Measurements from ENCODE around the gene C16orf54. TPM values are rescaled to one million over a fixed set of nuclear protein-coding genes. Genes with fewer than 3 reads are reported as not detected.

The C16orf54 gene
- total RNA-seq, 1 experiment from 2014 or later: 0.15 TPM

GRCh38 chr16:29770250-29770929, 24.6 kb upstream of the C16orf54 start:
- RAD21 ChIA-PET (ENCODE audit: low non-redundant PET in 1 of 2, low total read pairs in 2 of 2, uncharacterized antibody in 2 of 2, unreplicated experiment in 2 of 2): no interaction called here
- H3K27ac ChIP-seq (ENCODE audit: low read depth, low read length): no peak overlapping the region
- no TSS peak for BruUV-seq (replicated peaks)
- POLR2A ChIA-PET: no interaction called here
- no peak overlapping the region for H3K4me3 ChIP-seq (replicated peaks in 1 of 2; ENCODE audit: low read depth in 1 of 2, low read length in 2 of 2)
- ATAC-seq (no peak), DNase-seq (ENCODE audit: low read depth, low spot score) (no peak)
- no peaks in the 10 kb centered on the region for H3K9me3 ChIP-seq (ENCODE audit: control insufficient read depth in 1 of 2, insufficient read depth in 1 of 2, low read depth in 1 of 2, low read length in 2 of 2)
- no peaks in the 10 kb centered on the region for H4K20me1 ChIP-seq (ENCODE audit: insufficient read depth)
- intact Hi-C loops (cut with micrococcal nuclease): no loop called here
- TF ChIP-seq SIN3A (IDR thresholded peaks at IDR 0.05; ENCODE audit: low read depth) (no peak), SP1 (IDR thresholded peaks at IDR 0.05; ENCODE audit: low read depth) (no peak), EGR1 (IDR thresholded peaks at IDR 0.05; ENCODE audit: low read depth) (no peak), ZFX (IDR thresholded peaks at IDR 0.05) (no peak), CBX3 (IDR thresholded peaks at IDR 0.05; ENCODE audit: low read depth) (no peak), EZH2phosphoT487 (IDR thresholded peaks at IDR 0.05; ENCODE audit: borderline replicate concordance) (no peak)
- CTCF ChIA-PET: no interaction called here
- no peak overlapping the region for H2AFZ ChIP-seq (ENCODE audit: low read depth, low read length, poor library complexity, severe bottlenecking)
- H3K27me3 ChIP-seq (ENCODE audit: insufficient read depth, low read length): no peaks in the 10 kb centered on the region
- H3K9me2 ChIP-seq (ENCODE audit: insufficient read depth): no peaks in the 10 kb centered on the region
- no peak overlapping the region for H3K4me2 ChIP-seq (ENCODE audit: low read length)
- no peak overlapping the region for H3K9ac ChIP-seq (ENCODE audit: low read length)
- H3K4me1 ChIP-seq (ENCODE audit: control insufficient read depth in 1 of 2, insufficient read depth in 2 of 2, low read length in 2 of 2): peaks cover 7 to 10% of the 10 kb centered on the region in 2 experiments
- no peaks in the 10 kb centered on the region for H3K36me3 ChIP-seq (ENCODE audit: control insufficient read depth in 1 of 2, insufficient read depth in 2 of 2, low read length in 2 of 2)
- no peaks in the 10 kb centered on the region for H3K79me2 ChIP-seq (ENCODE audit: insufficient read depth, low read length)

- Histone ChIP-seq H3K9me2 (ENCODE audit: insufficient read depth) (no peaks in the 10 kb centered on the region), H3K4me2 (ENCODE audit: low read length) (no peak overlapping the region), H2AFZ (ENCODE audit: low read depth, low read length, poor library complexity, severe bottlenecking) (no peak overlapping the region), H3K36me3 (ENCODE audit: control insufficient read depth in 1 of 2, insufficient read depth in 2 of 2, low read length in 2 of 2) (no peaks in the 10 kb centered on the region), H4K20me1 (ENCODE audit: insufficient read depth) (no peaks in the 10 kb centered on the region), H3K9me3 (ENCODE audit: control insufficient read depth in 1 of 2, insufficient read depth in 1 of 2, low read depth in 1 of 2, low read length in 2 of 2) (no peaks in the 10 kb centered on the region), H3K9ac (ENCODE audit: low read length) (no peak overlapping the region), H3K79me2 (ENCODE audit: insufficient read depth, low read length) (no peaks in the 10 kb centered on the region), H3K4me1 (ENCODE audit: control insufficient read depth in 1 of 2, insufficient read depth in 2 of 2, low read length in 2 of 2) (peaks cover 14 to 18% of the 10 kb centered on the region in 2 experiments), H3K27me3 (ENCODE audit: insufficient read depth, low read length) (no peaks in the 10 kb centered on the region), H3K27ac (ENCODE audit: low read depth, low read length) (no peak overlapping the region), H3K4me3 (replicated peaks in 1 of 2; ENCODE audit: low read depth in 1 of 2, low read length in 2 of 2) (no peak overlapping the region)
- ChIA-PET RAD21 (ENCODE audit: low non-redundant PET in 1 of 2, low total read pairs in 2 of 2, uncharacterized antibody in 2 of 2, unreplicated experiment in 2 of 2) (no interaction called here), POLR2A (interaction anchor here (0.6 kb wide), 1 partner anchor 17 kb away, joined by 4 read pairs; no protein-coding TSS in a partner anchor), CTCF (interaction anchor here (1.1 kb wide), 1 partner anchor 40 kb away, joined by 3 read pairs; no protein-coding TSS in a partner anchor)
- DNase-seq (ENCODE audit: low read depth, low spot score) (no peak), ATAC-seq (no peak)
- no TSS peak for BruUV-seq (replicated peaks)
- intact Hi-C loops (cut with micrococcal nuclease): no loop called here
- TF ChIP-seq EZH2 (IDR thresholded peaks at IDR 0.05) (no peak), POLR2A (IDR thresholded peaks at IDR 0.05; ENCODE audit: borderline replicate concordance, extremely low read depth, insufficient read depth, insufficient read length) (no peak), REST (IDR thresholded peaks at IDR 0.05; ENCODE audit: low read depth) (no peak), SIN3A (IDR thresholded peaks at IDR 0.05; ENCODE audit: low read depth) (no peak), MAX (IDR thresholded peaks at IDR 0.05) (no peak), RAD21 (IDR thresholded peaks at IDR 0.05; ENCODE audit: low read depth) (no peak), SRF (IDR thresholded peaks at IDR 0.05; ENCODE audit: low read depth) (no peak), SP1 (IDR thresholded peaks at IDR 0.05; ENCODE audit: low read depth) (no peak), ATF3 (IDR thresholded peaks at IDR 0.05) (no peak), EGR1 (IDR thresholded peaks at IDR 0.05; ENCODE audit: low read depth) (no peak), ZFX (IDR thresholded peaks at IDR 0.05) (no peak), EZH2phosphoT487 (IDR thresholded peaks at IDR 0.05; ENCODE audit: borderline replicate concordance) (no peak), ZNF274 (IDR thresholded peaks at IDR 0.05; ENCODE audit: low read depth, low read length) (no peak), JUND (IDR thresholded peaks at IDR 0.05) (no peak)
Observed at GRCh38 chr16:29769507-29769906, 23.7 kb upstream of the C16orf54 start.
